ENCODE data around the gene RAB30. TPM values are rescaled to one million over a fixed set of nuclear protein-coding genes. Genes with fewer than 3 reads are reported as not detected.

The RAB30 gene
- total and polyA plus RNA-seq, 5 donors from 2014 or later: 13.3 to 66.3 (median 22.2) TPM

DNA sequence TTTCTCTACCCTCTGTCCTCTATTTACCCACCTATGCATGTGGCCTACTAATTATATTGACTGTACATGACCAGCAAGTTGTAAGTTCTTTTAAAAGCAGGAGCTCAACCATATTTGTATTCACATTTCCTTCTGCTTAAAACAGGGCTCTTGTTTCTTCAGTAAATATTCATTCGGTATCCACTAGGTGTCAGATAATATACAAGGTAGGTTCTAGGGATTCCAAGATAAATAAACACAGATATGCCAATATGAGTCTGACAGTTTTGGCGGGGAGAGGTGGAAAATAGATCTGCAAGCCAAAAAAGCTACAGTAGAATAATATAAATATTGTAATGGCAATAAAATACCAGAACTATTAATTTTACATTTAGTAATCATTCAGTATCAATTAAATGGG is 15.3 kb upstream of the RAB30 start:
- Histone ChIP-seq H3K27me3 (ENCODE audit: control insufficient read depth, insufficient read depth, low read length) (no peaks in the 10 kb centered on the region), H3K36me3 (ENCODE audit: control insufficient read depth, insufficient read depth, low read length) (no peaks in the 10 kb centered on the region), H3K9me3 (ENCODE audit: control insufficient read depth in 2 of 2, low read length in 2 of 2) (no peaks in the 10 kb centered on the region), H3K4me3 (ENCODE audit: low read depth, low read length) (no peak overlapping the region), H3K4me1 (ENCODE audit: control insufficient read depth, insufficient read depth, low read length, poor library complexity, severe bottlenecking) (no peaks in the 10 kb centered on the region), H3K27ac (ENCODE audit: insufficient read depth, low read length, poor library complexity, severe bottlenecking) (no peak overlapping the region)
- Mint-ChIP-seq H3K4me3 (no peak overlapping the region), H3K9me3 (no peaks in the 10 kb centered on the region), H3K4me1 (peaks cover 17 to 45% (median 27%) of the 10 kb centered on the region in 4 donors), H3K36me3 (peaks cover 3% of the 10 kb centered on the region), H3K27me3 (no peaks in the 10 kb centered on the region), H3K27ac (peak overlapping the region; percentile 28 to 68 (median 66))
- ATAC-seq (ENCODE audit: low read depth in 2 of 2) (no peak), DNase-seq (no peak)

DNA sequence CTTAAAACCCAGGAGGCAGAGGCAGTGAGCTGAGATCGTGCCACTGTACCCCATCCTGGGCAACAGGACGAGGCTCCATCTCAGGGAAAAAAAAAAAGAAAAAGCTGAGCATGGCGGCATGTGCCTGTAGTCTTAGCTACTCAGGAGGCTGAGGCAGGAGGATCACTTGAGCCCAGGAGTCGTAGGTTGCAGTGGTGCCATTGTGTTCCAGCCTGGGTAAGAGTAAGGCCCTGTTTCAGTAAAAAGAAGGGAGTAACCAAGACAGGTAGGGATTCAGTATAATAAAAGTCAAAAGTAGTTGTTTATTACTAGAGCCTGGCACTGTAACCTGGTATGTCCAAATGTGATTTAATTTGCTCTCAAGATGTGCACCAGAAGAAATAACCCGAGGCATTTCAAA is 8.1 kb upstream of the RAB30 start:
- peak overlapping the region; percentile 11 to 43 (median 13) for H3K27ac Mint-ChIP-seq

DNA sequence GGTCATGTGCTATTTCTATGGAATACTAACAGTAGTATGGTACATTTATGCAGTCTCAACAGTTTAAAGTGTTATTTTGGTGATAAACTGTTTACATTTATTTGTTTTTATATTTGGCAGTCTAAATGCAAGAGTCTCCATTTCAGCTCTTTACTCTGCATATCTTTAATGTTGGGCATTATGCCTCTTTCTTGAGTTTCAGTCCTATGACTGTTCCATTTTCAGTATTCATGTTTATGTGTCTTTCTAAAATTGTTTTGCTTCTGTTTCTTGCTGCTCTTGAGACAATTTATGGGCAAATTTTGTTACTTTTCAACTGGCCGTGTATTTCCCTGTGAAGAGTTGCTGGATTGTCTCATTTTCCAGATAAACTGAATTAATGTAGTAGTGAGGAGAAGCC is 6.6 kb upstream of the RAB30 start:
- H3K27ac Mint-ChIP-seq: peak overlapping the region; percentile 0 to 75 (median 61)
- H3K36me3 Mint-ChIP-seq: peaks cover 16% of the 10 kb centered on the region
- no peaks in the 10 kb centered on the region for H3K27me3 Mint-ChIP-seq
- ATAC-seq (ENCODE audit: low read depth in 2 of 2) (no peak), DNase-seq (no peak)
- Histone ChIP-seq H3K4me1 (ENCODE audit: control insufficient read depth, insufficient read depth, low read length, poor library complexity, severe bottlenecking) (peaks cover 42% of the 10 kb centered on the region), H3K36me3 (ENCODE audit: control insufficient read depth, insufficient read depth, low read length) (peaks cover 3% of the 10 kb centered on the region), H3K9me3 (ENCODE audit: control insufficient read depth in 2 of 2, low read length in 2 of 2) (no peaks in the 10 kb centered on the region), H3K27me3 (ENCODE audit: control insufficient read depth, insufficient read depth, low read length) (no peaks in the 10 kb centered on the region), H3K4me3 (ENCODE audit: low read depth, low read length) (no peak overlapping the region), H3K27ac (ENCODE audit: insufficient read depth, low read length, poor library complexity, severe bottlenecking) (peak overlapping the region; percentile 38)
- H3K4me3 Mint-ChIP-seq: no peak overlapping the region
- peaks cover 0 to 2% (median 0%) of the 10 kb centered on the region in 7 donors for H3K9me3 Mint-ChIP-seq
- peaks cover 33 to 69% (median 43%) of the 10 kb centered on the region in 4 donors for H3K4me1 Mint-ChIP-seq

More for the DNA sequence above, 8.1 kb upstream of the RAB30 start:
- Mint-ChIP-seq H3K9me3 (peaks cover 0 to 2% (median 0%) of the 10 kb centered on the region in 7 donors), H3K4me1 (peaks cover 24 to 62% (median 36%) of the 10 kb centered on the region in 4 donors), H3K4me3 (no peak overlapping the region), H3K27me3 (no peaks in the 10 kb centered on the region), H3K36me3 (peaks cover 15% of the 10 kb centered on the region)
- Histone ChIP-seq H3K36me3 (ENCODE audit: control insufficient read depth, insufficient read depth, low read length) (peaks cover 3% of the 10 kb centered on the region), H3K27ac (ENCODE audit: insufficient read depth, low read length, poor library complexity, severe bottlenecking) (no peak overlapping the region), H3K4me3 (ENCODE audit: low read depth, low read length) (no peak overlapping the region), H3K9me3 (ENCODE audit: control insufficient read depth in 2 of 2, low read length in 2 of 2) (no peaks in the 10 kb centered on the region), H3K4me1 (ENCODE audit: control insufficient read depth, insufficient read depth, low read length, poor library complexity, severe bottlenecking) (peaks cover 26% of the 10 kb centered on the region), H3K27me3 (ENCODE audit: control insufficient read depth, insufficient read depth, low read length) (no peaks in the 10 kb centered on the region)
- no peak for DNase-seq
- no peak for ATAC-seq (ENCODE audit: low read depth in 2 of 2)

DNA sequence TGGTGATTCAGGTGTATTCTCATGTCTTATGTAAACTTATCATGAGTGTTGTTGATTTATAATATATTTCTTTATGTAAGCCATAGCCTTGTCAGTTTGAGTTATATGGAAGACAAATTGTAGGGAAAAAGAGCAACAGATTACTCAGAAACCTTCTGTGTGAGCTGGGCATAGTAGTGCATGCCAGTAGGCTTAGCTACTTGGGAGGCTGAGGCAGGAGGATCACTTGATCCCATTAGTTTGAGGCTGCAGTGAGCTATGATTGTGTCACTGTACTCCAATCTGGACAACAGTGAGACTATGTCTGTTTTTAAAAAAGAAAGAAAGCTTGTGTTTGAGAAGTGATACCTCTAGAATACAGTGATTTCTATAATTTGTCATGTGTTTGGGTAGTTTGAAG is 2.2 kb upstream of the RAB30 start:
- no peak for DNase-seq
- Mint-ChIP-seq H3K9me3 (peaks cover 0 to 2% (median 0%) of the 10 kb centered on the region in 7 donors), H3K27me3 (no peaks in the 10 kb centered on the region), H3K4me1 (peaks cover 22 to 48% (median 45%) of the 10 kb centered on the region in 4 donors), H3K36me3 (peaks cover 13% of the 10 kb centered on the region), H3K27ac (no peak overlapping the region), H3K4me3 (no peak overlapping the region)
- Histone ChIP-seq H3K9me3 (ENCODE audit: control insufficient read depth in 2 of 2, low read length in 2 of 2) (no peaks in the 10 kb centered on the region), H3K27ac (ENCODE audit: insufficient read depth, low read length, poor library complexity, severe bottlenecking) (peak overlapping the region; percentile 93), H3K36me3 (ENCODE audit: control insufficient read depth, insufficient read depth, low read length) (peaks cover 3% of the 10 kb centered on the region), H3K4me1 (ENCODE audit: control insufficient read depth, insufficient read depth, low read length, poor library complexity, severe bottlenecking) (peaks cover 62% of the 10 kb centered on the region), H3K27me3 (ENCODE audit: control insufficient read depth, insufficient read depth, low read length) (no peaks in the 10 kb centered on the region), H3K4me3 (ENCODE audit: low read depth, low read length) (peak overlapping the region; percentile 87)
- no peak for ATAC-seq (ENCODE audit: low read depth in 2 of 2)

DNA sequence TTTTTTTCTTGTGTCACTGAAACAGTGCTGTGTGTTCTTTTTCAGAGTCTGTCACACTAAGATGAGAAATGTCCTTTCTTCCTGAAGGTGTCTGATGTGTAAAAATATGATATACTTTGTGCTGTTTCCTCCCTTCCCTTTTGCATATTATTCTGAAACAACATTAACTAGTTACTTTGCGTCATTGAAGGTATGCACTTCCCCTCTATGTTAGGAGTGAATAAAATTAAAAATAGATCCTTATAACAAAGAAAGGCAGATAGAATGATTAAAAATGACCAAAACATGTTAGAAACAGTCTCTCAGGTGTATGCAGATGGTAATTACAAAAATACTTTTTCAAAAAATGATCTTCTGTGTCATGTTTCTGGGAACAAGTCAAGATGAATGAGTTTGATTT is 1.6 kb upstream of the RAB30 start:
- H3K27me3 Mint-ChIP-seq: no peaks in the 10 kb centered on the region
- H3K27ac ChIP-seq (ENCODE audit: insufficient read depth, low read length, poor library complexity, severe bottlenecking): peak overlapping the region; percentile 93
- peaks cover 0 to 2% (median 0%) of the 10 kb centered on the region in 7 donors for H3K9me3 Mint-ChIP-seq
- peaks cover 3% of the 10 kb centered on the region for H3K36me3 ChIP-seq (ENCODE audit: control insufficient read depth, insufficient read depth, low read length)
- peaks cover 27 to 50% (median 42%) of the 10 kb centered on the region in 4 donors for H3K4me1 Mint-ChIP-seq
- peaks cover 57% of the 10 kb centered on the region for H3K4me1 ChIP-seq (ENCODE audit: control insufficient read depth, insufficient read depth, low read length, poor library complexity, severe bottlenecking)
- ATAC-seq (ENCODE audit: low read depth in 2 of 2) (no peak), DNase-seq (peak in 2 of 3 donors; percentile 24 to 40)
- no peak overlapping the region for H3K27ac Mint-ChIP-seq
- H3K27me3 ChIP-seq (ENCODE audit: control insufficient read depth, insufficient read depth, low read length): no peaks in the 10 kb centered on the region
- H3K4me3 Mint-ChIP-seq: no peak overlapping the region
- peaks cover 13% of the 10 kb centered on the region for H3K36me3 Mint-ChIP-seq
- peak overlapping the region; percentile 87 for H3K4me3 ChIP-seq (ENCODE audit: low read depth, low read length)
- no peaks in the 10 kb centered on the region for H3K9me3 ChIP-seq (ENCODE audit: control insufficient read depth in 2 of 2, low read length in 2 of 2)

DNA sequence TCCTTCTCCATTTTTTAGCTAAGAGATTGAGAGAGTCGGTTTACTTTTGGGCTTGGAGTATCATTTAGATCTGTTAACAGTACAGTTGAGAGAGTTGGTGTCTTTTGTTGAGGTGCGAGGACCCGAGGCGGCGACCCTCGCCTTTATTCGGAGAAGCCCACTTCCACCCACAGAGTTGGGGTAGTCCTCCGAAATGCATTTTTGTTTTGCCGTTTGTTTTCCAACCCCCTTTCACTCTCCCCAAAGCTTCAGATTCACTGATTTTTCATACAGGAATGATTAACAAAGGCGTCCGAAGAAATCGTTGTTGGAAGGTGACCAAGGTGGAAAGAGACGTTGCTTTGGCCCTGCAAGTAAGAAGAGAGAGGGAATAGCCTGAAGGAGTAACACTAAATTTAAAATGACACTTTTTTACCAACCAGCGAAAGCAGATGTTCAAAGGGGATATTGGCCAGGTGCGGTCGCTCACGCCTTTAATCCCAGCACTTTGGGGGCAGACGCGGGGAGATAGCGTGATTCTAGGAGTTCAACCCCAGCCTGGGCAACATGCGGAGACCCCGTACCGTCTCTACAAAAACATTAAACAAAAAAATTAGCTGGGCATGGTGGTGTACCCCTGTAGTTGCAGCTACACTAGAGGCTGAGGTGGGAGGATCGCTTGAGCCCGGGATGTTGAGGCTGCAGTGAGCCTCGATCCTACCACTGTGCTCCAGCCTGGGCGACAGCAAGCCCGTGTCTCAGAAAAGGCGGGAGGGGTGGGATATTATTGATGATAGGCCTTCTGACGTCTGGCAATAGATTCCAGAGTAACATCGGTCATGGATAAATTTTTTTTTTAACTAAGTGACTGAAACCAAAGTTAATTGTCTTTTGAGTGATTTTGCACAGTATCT is 899 bp upstream of the RAB30 start:
- Histone ChIP-seq H3K4me3 (ENCODE audit: low read depth, low read length) (peak overlapping the region; percentile 87), H3K9me3 (ENCODE audit: control insufficient read depth in 2 of 2, low read length in 2 of 2) (no peaks in the 10 kb centered on the region), H3K36me3 (ENCODE audit: control insufficient read depth, insufficient read depth, low read length) (peaks cover 3% of the 10 kb centered on the region), H3K27me3 (ENCODE audit: control insufficient read depth, insufficient read depth, low read length) (no peaks in the 10 kb centered on the region), H3K4me1 (ENCODE audit: control insufficient read depth, insufficient read depth, low read length, poor library complexity, severe bottlenecking) (peaks cover 55% of the 10 kb centered on the region), H3K27ac (ENCODE audit: insufficient read depth, low read length, poor library complexity, severe bottlenecking) (peak overlapping the region; percentile 93)
- no peak overlapping the region for H3K4me3 Mint-ChIP-seq
- H3K27ac Mint-ChIP-seq: no peak overlapping the region
- DNase-seq: peak in 1 of 3 donors; percentile 24
- H3K36me3 Mint-ChIP-seq: peaks cover 14% of the 10 kb centered on the region
- H3K27me3 Mint-ChIP-seq: no peaks in the 10 kb centered on the region
- H3K9me3 Mint-ChIP-seq: peaks cover 0 to 2% (median 0%) of the 10 kb centered on the region in 7 donors
- peaks cover 29 to 48% (median 37%) of the 10 kb centered on the region in 4 donors for H3K4me1 Mint-ChIP-seq
- ATAC-seq (ENCODE audit: low read depth in 2 of 2): no peak

DNA sequence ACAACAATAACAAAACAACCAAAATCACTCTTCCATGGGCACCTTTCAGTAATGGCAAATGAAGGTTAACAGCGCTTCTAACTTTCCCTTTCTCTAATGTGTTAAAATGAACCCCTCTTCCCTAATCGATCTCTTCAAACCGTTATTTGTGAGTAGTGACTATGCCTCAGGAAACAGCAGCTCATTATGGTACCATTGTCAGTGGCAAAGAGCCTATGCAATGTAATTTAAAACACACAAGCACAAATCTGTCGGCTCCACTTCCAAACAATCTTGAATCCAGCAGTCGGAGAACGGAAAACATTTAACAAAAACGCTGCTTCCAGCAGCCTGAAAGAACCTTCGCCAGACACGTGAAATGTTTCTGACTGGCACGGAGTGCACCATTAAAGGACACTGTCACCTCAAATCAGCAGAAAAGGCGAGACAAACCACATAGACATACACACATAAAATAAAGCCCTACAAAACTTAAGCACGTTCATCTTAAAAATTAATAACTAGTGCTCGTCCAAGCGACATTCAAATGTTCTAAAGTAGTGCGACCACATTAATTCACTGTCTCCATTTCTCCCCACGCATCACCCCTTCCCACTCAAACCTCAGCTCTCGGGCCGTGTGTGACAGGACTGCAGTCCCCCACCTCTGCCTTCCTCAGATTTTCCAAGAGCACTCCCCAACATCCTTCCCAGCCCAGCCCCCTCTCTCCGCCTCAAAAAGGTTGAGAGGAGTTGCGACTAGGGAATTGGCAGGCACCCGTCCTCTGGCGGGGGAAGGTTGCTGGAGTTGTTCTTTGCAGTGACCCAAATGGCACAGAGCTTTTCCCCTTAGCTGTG is 748 bp downstream of the RAB30 start:
- ATAC-seq (ENCODE audit: low read depth in 2 of 2) (no peak), DNase-seq (peak in 2 of 3 donors; percentile 37 to 43)
- Mint-ChIP-seq H3K4me1 (peaks cover 28 to 51% (median 31%) of the 10 kb centered on the region in 4 donors), H3K36me3 (peaks cover 14% of the 10 kb centered on the region), H3K27me3 (no peaks in the 10 kb centered on the region), H3K27ac (no peak overlapping the region), H3K9me3 (peaks cover 0 to 2% (median 0%) of the 10 kb centered on the region in 7 donors), H3K4me3 (no peak overlapping the region)
- H3K4me3 ChIP-seq (ENCODE audit: low read depth, low read length): peak overlapping the region; percentile 87
- peaks cover 51% of the 10 kb centered on the region for H3K4me1 ChIP-seq (ENCODE audit: control insufficient read depth, insufficient read depth, low read length, poor library complexity, severe bottlenecking)
- H3K27me3 ChIP-seq (ENCODE audit: control insufficient read depth, insufficient read depth, low read length): no peaks in the 10 kb centered on the region
- H3K36me3 ChIP-seq (ENCODE audit: control insufficient read depth, insufficient read depth, low read length): no peaks in the 10 kb centered on the region
- H3K27ac ChIP-seq (ENCODE audit: insufficient read depth, low read length, poor library complexity, severe bottlenecking): peak overlapping the region; percentile 93
- H3K9me3 ChIP-seq (ENCODE audit: control insufficient read depth in 2 of 2, low read length in 2 of 2): no peaks in the 10 kb centered on the region
